Sciatic nerve (tissue), 2 donors: ENCODE data around the gene TMEM97. TPM values are rescaled to one million over a fixed set of nuclear protein-coding genes. Genes with fewer than 3 reads are reported as not detected.
A peak's percentile ranks its signal among the peaks of the same experiment; 100 is the strongest.

Source experiments
- ATAC-seq: fragments of 200-7000 bp; cut with Tn5 transposase; one replicate; pipeline ENCODE4 v1.9.1; 2020; ENCODE audit warnings: mild to moderate bottlenecking, moderate library complexity
- DNase-seq: peaks from one replicate; pipeline ENCODE4 v3.0.0-alpha.2; 2020; ENCODE audit warnings: low spot score
- intact Hi-C: fragments of 100-400 bp; cut with DNase I; formaldehyde crosslinking; loops from one replicate; pipeline ENCODE4 v1.14.2; 2022
- total RNA-seq: library from RNA; stranded (reverse); fragmentation: NEBNext Ultra II Directional; extraction: Animal tissue kit (Norgen Biotek cat#: 25700); gene quantifications from one replicate; pipeline ENCODE4 v1.2.1, GENCODE V29; 2021
- donor health status: DM: no; HTN: no; CAD: no.
- donor health status: DM: no; HTN: no; CAD: no.

Gene TMEM97
- total RNA-seq, 1 donor from 2014 or later = 21.8 TPM

DNA sequence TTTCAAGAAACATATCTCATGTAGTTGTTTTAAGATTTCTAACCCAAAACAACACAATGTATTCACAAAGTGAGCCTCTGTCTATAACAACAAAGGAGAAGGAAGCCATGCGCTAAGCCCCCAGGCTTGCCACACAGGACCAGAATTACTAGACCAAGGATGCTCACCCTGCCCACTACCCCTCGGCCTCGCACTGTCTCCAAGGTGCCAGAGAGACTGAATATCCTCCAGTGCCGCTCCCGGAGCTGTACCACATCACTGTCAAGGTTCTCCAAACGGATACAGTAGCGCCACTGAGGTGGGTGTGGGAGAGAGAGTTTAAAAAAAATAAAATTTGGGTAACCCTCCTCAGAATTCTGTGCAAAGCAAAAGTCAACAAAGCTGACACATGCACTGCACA, 31.3 kb downstream of the TMEM97 start:
- intact Hi-C loops = no loop called here
- ATAC-seq = no peak
- no peak for DNase-seq

DNA sequence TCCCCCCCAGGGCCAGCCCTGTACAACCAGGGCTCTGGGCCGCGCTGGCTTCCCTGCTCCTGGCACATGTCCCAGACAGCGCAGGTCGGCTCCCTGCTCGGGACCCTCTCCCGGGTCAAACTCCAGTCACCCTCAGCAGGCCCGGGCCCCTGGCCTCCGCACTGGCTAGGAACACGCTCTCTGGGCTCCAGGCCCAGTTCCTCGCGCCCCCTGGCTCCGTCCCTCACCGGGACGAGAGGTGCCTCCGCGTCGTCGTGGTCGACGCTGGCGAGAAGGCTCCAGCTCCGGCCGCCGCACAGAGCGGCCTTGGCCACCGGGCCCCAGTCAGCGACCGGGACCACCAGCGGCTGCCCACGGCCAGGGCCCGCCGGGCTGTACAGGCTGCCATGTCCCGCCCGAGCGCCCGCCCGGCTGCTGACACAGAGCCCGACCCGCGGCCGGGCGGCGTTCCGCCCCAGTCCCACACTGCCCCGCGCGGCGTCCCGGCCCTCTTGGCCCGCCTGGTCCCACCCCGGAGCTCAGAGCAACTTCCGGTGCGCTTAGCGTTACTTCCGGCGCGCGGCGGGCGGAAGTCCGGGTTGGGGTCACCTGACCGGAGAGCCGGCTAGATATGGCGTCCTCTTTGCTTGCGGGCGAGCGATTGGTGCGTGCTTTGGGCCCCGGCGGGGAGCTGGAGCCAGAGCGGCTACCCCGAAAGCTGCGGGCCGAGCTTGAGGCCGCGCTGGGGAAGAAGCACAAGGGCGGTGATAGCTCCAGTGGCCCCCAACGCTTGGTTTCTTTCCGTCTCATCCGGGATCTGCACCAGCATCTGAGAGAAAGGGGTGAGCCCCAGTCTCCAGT, 38.3 kb downstream of the TMEM97 start, which contains the start of gene POLDIP2:
POLDIP2 (minus strand) TSS at position 467 of the 840 bp plus-strand sequence; CDS start at position 388, 79 bp downstream.
- intact Hi-C loops = no loop called here
- peak; percentile 98 for DNase-seq

DNA sequence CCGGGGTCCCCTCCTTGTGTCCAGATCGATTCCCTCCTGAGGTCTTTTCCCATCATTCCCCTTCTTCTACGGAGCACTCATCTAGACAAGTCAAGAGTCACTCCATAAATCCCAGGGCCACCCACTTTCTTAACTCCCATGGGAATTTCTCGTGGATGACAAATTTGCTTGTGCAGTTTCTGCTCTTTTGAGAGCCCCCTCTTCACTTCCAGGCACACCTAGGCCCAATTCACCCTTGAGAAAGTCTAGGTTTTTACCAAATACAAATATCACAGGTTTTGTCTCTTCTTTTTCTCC, 38.8 kb downstream of the TMEM97 start:
- intact Hi-C loops = no loop called here
- no peak for ATAC-seq
- DNase-seq = no peak

More for the DNA sequence above, 38.3 kb downstream of the TMEM97 start, which contains the start of gene POLDIP2:
- peak; percentile 100 for ATAC-seq

DNA sequence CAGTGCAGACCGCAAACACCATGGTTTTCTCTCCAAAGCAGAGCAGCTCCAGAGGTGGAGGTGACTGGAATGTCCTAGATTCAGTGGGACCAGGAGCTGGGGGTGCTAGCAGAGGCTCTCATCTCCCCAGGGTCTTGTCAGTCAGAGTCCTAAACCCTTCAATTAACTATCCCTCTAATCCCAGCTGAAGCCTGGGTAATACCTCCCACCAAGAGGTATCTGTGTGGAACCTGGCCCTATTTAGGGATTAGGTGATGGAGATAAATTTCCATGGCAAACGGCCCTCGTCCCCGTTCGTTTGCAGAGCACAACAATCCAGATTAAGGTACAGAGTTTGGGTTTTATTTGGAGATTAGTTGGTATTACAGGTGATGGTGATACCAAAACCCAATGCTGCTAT, 44.2 kb downstream of the TMEM97 start:
- DNase-seq (no peak), ATAC-seq (no peak)
- intact Hi-C loops = no loop called here

DNA sequence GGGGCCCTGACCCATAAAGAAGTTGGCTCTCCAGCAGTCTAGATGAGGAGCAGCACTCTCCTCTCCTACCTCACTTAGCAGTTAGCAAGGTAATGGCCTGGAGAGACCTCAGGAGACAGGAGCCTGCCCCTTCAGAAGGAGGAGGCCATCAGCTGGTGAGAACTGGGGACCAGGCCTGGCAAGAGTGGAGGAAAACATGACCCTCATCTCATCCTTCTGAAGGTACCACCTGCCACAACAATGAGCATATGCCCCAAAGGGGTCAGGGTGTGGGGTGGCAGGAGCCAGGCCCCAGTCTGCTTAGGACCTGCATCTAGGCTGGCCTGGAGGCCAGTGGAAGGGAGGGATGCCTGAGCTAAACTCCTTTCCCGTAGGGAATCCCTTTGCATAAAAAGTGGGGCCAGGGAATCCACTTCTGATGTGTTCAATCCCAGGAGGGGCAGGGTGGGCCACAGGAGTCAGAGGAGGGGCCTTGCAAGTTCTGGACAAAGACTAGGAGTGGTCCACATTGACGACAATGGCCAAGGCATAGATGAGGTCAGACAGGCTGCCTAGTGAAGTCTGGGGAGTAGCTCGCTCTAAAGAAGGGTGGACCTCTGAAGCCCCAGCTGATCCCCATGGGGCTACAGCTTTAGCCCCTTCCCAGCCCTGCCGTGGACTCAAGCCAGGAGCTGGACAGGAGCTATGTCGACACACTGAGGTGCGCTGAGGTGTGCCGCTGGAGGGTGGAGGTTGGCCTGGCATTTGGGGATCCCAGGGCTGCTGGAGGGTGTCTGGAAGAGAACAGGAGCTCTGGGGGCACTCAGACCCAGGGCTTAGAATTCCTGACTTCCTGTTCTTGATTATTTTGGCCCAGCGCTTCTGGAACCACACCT, 45.0 kb downstream of the TMEM97 start:
- DNase-seq = no peak
- intact Hi-C loops = no loop called here

DNA sequence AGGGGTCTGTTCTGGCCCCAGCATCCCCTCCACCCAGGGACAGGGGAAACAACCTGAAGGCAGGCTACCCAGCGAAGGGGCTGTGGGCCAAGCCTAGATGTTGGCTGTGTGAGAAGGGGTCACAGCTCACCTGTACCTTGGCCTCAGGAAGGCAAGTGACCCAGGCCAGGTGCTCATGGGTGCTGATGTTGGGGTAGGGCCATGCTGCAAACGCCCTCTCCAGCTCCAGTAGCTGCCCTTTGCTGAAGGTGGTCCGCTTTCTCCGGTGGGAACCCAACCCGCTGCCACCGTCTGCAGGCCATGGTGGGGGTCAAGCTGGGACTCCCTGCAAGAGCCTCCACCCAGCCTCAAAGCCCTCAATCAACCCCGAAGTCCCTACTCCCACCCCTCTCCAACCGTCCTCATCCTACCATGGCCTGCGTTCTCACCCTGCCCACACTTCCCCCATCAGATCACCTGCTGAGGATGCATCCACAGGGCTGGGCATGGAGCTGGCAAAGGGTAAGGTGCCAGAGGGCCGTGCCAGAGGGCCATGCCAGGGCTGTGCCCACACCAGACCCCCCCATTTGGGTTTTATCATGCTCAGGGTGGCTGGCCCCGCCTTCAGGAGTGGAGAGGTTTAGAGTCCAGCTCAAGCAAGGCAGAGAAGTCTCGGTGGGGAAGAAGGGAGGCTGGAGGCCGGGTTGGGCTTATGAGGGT, 45.8 kb downstream of the TMEM97 start, which contains the start of gene SEBOX:
SEBOX (minus strand) TSS at position 535 of the 699 bp plus-strand sequence; CDS start at position 487, 48 bp downstream.
- intact Hi-C loops = no loop called here
- ATAC-seq (no peak), DNase-seq (no peak)

More for the DNA sequence above, 45.0 kb downstream of the TMEM97 start:
- no peak for ATAC-seq

DNA sequence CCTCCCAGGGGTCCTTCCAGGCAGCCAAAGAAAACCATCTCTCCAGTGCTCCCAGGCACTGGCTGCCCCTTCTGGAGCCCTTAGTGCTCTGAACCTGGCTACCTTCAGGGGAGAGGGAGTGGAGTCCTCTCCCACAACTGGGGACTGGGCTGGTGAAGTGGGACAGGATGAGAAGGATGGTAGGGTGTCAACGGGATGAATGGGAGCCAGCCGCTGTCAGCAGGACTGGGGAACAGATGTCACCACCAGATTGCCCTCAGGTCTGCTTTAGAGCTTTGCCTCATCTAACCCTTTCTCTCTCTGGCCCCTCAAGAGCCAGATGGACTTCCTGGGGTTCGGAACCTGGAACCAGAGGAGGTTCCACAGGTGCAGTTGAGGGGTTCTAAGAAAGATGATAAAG, 46.5 kb downstream of the TMEM97 start:
- intact Hi-C loops = no loop called here
- DNase-seq (no peak), ATAC-seq (no peak)

DNA sequence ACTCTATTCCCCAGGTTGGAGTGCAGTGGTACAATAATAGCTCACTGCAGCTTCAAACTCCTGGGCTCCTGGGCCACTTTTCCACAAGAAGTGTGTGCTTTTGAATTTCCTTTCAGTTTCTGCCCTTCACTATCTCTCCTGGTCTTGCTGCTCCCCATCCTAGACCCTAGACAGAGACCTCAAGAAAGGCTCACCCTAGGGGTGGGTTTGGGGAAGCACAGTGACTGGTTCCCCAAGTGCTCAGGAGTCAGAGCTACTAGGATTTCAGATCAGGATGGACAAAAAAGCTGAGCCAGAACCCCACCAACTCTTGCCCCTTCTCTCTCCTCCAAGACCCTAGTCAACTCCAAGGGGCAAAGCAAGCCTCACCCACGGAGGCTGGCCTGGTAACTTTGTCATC, 47.6 kb downstream of the TMEM97 start:
- ATAC-seq (no peak), DNase-seq (no peak)
- intact Hi-C loops = no loop called here

DNA sequence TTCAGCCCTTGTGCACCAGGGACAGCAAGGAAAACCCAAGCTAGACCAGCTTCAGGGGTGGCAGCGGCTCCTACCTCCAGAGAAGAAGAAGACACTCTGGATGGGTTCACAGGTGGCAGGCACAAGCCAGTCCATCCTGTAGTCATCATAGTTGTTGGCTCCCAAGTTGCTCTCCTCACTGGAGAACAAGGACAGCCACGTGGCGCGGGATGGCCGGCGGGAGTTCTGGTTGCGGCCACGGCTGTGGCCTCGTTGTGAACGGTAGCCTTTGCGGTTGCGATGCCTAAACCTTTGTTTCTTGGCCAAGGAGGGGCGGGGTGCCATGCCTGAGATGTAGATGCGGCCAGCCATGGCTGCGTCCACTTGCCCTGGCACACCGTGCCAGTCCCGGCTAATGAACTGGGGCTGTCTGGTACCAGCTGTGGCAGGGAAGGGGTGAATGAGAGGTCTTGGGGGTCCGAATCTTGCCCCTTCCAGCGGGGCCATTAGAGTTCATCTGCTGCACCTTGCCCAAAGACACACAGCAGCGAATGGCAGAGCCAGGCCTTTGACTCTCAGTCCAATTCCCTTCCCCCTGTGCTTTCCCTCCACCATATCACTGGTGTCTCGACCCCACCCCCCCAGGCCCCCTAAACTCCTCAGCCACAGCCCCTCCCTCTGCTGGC, 48.8 kb downstream of the TMEM97 start:
- no peak for ATAC-seq
- intact Hi-C loops = no loop called here
- no peak for DNase-seq

DNA sequence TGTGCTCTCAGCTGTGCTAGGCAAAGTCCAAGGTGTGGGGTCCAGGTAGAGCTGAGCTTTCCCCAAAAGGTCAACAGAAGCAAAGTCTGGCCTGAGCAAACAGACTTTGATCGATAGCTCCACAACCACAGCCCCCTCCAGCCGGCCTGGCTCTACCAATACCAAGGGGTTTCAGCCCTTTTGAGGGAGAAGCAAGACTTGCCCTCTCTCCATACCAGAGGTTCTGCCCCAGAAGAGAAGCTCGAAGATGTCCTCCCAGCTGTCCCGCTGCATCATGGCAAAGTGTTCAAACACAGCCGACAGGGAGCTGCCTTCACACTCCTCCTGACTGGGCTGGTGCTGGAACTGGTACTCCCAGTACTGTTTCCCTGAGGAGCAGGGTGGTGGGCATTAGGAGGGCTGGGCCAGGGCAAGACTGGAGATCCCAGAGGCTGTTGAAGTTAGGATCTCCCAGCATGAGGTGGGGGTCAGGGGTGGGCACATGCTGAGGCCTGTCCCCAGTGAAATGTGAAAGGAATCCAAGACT, 49.4 kb downstream of the TMEM97 start:
- no peak for ATAC-seq
- intact Hi-C loops = no loop called here
- DNase-seq = no peak

DNA sequence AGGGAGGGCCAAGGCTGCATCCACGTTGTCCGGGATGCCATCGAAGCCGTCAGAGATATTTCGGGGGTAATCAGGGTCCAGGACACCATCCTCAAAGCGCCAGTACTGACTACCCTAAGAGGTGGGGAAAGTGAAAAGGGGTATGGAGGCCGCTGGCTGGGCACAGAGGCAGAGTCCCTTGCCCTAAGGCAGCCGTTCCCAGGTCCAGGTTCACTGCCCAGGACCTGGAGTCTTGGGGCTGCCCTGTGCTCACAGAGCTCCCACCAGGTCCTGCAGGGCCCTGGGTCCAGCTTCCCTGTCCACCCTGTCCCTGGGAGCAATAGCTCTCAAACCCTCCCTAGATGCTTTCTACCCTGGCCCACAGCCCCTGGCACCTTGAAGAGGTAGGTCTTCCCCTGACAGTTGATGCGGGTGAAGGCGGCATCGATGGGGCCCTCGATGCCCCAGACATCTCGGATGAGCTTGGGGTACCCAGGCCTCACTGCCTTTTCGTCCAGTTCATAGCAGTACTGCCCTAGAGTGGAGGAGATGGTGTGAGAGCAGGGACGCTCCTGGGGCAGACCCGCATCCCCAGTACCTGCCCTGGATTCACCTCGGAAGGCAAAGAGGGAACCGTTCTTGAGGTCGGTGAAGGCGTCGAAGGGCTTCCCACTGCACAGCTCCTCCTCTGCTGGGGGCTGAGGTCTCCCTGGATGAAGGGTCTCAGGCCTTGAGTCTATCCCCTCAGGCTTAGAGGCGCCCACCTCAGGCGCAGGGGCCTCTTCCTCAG, 50.1 kb downstream of the TMEM97 start:
- DNase-seq (no peak), ATAC-seq (no peak)
- intact Hi-C loops = no loop called here

DNA sequence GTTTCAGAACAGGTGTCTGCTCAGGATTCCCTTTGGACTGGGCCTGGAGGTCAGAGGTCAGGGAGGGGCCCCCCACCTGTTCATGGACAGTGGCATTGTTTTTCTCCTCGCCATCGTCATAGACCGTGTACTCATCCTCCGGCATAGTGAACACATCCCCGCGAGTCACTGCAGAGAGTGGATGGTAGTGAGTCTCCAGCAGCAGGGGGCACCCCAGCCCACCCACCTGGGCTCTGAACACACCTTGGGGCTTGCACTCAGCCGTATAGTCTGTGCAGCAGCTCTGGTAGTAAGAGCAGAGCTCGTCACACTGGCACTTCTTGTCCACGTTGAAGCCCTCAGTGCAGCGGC, 50.7 kb downstream of the TMEM97 start:
- intact Hi-C loops = no loop called here
- ATAC-seq = no peak
- no peak for DNase-seq

DNA sequence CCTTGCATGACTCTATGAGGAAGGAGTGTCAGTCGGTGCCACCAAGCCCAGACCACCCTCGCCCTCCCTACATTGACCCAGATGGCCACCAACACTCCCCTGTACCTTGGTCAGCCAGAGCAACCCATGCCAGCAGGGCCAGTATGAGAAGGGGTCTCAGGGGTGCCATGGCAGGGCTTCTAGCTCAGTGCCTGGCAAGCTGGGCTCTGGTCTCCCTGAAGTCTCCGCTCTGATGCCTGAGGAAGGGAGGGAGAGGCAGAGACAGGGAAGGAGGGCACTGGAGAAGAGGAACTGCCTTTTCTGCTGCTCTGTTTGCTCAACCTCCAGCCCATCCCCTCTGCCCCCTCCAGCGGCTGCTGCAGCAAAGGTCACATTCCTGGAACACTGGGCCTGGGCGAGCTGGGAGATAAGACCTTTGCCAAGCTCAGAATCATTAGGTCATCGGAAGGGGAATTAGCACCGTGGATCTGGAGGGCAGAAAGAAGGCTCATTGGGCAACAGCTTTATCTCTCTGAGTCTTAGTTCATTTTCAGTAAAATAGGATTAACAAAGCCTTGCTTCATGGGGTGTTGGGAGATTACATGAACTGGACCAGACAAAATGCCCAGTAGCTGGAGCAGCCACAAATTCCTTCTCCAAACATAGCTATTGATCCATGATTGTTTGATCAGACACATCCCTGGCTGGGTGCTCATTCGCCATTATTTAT, 51.2 kb downstream of the TMEM97 start, which contains the start of gene VTN:
VTN (minus strand) TSS at position 273 of the 709 bp plus-strand sequence; CDS start at position 169, 104 bp downstream.
- intact Hi-C loops = no loop called here
- DNase-seq (no peak), ATAC-seq (peak; percentile 20)

DNA sequence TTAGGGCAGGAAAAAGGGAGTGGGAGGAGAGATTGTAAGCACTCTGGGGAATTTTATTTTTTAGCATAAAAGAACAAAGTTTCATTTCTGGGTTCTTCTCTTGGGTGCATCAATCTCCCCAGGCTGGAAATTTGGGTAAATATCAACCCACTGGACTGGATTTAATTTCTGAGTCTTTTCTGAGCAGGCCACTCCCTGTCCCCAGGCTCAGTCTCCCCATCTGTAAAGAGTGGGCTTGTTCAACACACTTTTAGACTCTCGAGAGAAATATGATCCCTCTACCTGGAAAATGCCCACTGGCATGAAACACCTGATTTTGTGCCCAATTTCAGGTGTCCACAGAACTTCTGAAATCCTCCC, 51.7 kb downstream of the TMEM97 start:
- no peak for ATAC-seq
- no peak for DNase-seq
- intact Hi-C loops = no loop called here

DNA sequence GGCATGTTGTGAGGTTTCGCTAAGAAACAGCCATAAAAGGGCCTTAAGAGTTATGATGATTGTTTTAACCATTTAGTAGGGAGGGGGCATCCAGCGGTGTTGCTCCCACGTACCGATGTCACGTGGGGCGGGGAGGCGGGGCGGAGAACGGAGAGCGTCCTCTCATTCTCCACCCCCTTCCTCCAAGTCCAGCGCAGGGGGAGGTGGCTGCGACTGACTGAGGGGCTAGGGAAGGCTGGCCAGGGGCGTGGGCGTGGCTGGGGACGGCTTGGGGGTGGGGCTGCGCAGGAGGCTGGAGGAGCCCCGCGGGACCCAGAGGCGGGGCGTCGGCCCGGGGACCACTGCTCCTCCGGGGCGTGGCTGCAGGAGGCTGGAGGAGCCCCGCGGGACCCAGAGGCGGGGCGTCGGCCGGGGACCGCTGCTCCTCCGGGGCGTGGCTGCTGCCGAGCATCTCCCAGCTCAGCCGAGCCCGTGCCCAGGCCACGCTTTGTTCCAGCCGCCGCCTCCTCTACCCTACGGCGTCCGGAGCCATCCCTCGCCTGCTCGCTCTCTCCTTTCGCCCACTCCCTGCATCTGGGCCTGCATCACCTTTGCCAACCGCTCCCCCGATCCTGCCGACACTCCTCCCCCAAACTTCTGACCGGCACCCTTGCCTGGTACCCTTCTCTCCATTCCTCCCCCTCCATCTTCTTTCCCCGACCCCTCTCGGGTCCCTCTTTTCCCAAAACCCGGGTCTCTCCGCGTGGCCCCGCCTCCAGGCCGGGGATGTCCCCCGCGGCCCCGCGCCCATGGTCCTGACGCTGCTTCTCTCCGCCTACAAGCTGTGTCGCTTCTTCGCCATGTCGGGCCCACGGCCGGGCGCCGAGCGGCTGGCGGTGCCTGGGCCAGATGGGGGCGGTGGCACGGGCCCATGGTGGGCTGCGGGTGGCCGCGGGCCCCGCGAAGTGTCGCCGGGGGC, 52.5 kb downstream of the TMEM97 start, which contains the start of gene SARM1:
SARM1 (plus strand) TSS at position 450 of the 958 bp plus-strand sequence; CDS start at position 789, 339 bp downstream.
- peak; percentile 89 for DNase-seq
- peak; percentile 89 for ATAC-seq

More for the DNA sequence above, 52.5 kb downstream of the TMEM97 start, which contains the start of gene SARM1:
- intact Hi-C loops = no loop called here
